COR-L47 (cell line): Measurements from ENCODE around the gene BAIAP3.
A peak's percentile ranks its signal among the peaks of the same experiment; 100 is the strongest.

Experiments used
- DNase-seq: peaks from one replicate; lab custom pipeline; 2025; lab: John Stamatoyannopoulos, UW

The BAIAP3 gene

GRCh38 chr16:1334739-1335138, 1.3 kb downstream of the BAIAP3 start:
- no peak for DNase-seq

- DNase-seq: peak; percentile 80
Observed at GRCh38 chr16:1335211-1335971, 1.9 kb downstream of the BAIAP3 start.

GRCh38 chr16:1335996-1336395, 2.6 kb downstream of the BAIAP3 start:
- peak; percentile 40 for DNase-seq

- DNase-seq: no peak
Observed at GRCh38 chr16:1336619-1337018, 3.2 kb downstream of the BAIAP3 start.

GRCh38 chr16:1337486-1337885, 4.0 kb downstream of the BAIAP3 start:
- DNase-seq: no peak

- peak; percentile 6 for DNase-seq
Observed at GRCh38 chr16:1338119-1338730, 4.8 kb downstream of the BAIAP3 start.

GRCh38 chr16:1338855-1339675, 5.6 kb downstream of the BAIAP3 start:
- DNase-seq: no peak

GRCh38 chr16:1340730-1341494, 7.5 kb downstream of the BAIAP3 start:
- DNase-seq: no peak

- DNase-seq: no peak
Observed at GRCh38 chr16:1341495-1342420, 8.3 kb downstream of the BAIAP3 start.

- peak; percentile 97 for DNase-seq
Observed at GRCh38 chr16:1342526-1343427, 9.3 kb downstream of the BAIAP3 start.

- DNase-seq: no peak
Observed at GRCh38 chr16:1343428-1344242, 10.2 kb downstream of the BAIAP3 start.

GRCh38 chr16:1344499-1344898, 11.1 kb downstream of the BAIAP3 start:
- DNase-seq: no peak

- no peak for DNase-seq
Observed at GRCh38 chr16:1345087-1345486, 11.6 kb downstream of the BAIAP3 start.

- no peak for DNase-seq
Observed at GRCh38 chr16:1345651-1346421, 12.4 kb downstream of the BAIAP3 start.

- DNase-seq: no peak
Observed at GRCh38 chr16:1346422-1347285, 13.2 kb downstream of the BAIAP3 start.

- DNase-seq: no peak
Observed at GRCh38 chr16:1347286-1347855, 13.9 kb downstream of the BAIAP3 start.

- DNase-seq: no peak
Observed at GRCh38 chr16:1347962-1348361, 14.5 kb downstream of the BAIAP3 start.
